GM12878 (cell line): ENCODE measurements around the gene TBC1D2B. TPM values are rescaled to one million over a fixed set of nuclear protein-coding genes. Genes with fewer than 3 reads are reported as not detected.

Source experiments
- ATAC-seq: fragments of 200-7000 bp; cut with Tn5 transposase; 3 replicates; pipeline ENCODE4 v1.9.1; 2020; ENCODE audit warnings: mild to moderate bottlenecking, moderate library complexity
- BruUV-seq: library from RNA; stranded (reverse); fragments of 400-500 nt; replicated peaks from 2 replicates; lab custom pipeline; 2021; lab: Mats Ljungman, UMichigan
- CTCF ChIA-PET: fragments of 300-600 bp; sonication (Branson Sonifier 250); formaldehyde crosslinking; extraction: SDS; loops from one replicate; lab custom pipeline; 2021; ENCODE audit warnings: inconsistent platforms; lab: Yijun Ruan, JAX
- POLR2A ChIA-PET: fragments of 350-600 bp; formaldehyde crosslinking; extraction: SDS; loops from one replicate; lab custom pipeline; 2021; ENCODE audit warnings: inconsistent platforms; lab: Charles Lee
- RAD21 ChIA-PET: fragments of 300-600 bp; sonication (Branson Sonifier 250); formaldehyde crosslinking; loops from one replicate; lab custom pipeline; 2023; ENCODE audit warnings: antibody characterized with exemption; ENCODE audit not compliant: unreplicated experiment; lab: Charles Lee
- SMC1A ChIA-PET: fragments of 300-600 bp; sonication (Branson Sonifier 250); formaldehyde crosslinking; loops from one replicate; lab custom pipeline; 2023; ENCODE audit not compliant: unreplicated experiment, uncharacterized antibody; lab: Charles Lee
- DNase-seq: peaks from one replicate; pipeline ENCODE4 v3.0.0-alpha.2; 2011; ENCODE audit warnings: low read depth, low spot score
- FAIRE-seq: peaks from 3 replicates; lab custom pipeline; 2011; peaks lifted over from hg19 to GRCh38; lab: Jason Lieb, UNC
- H2AFZ ChIP-seq: 2 replicates; pipeline ENCODE4 v1.6.0; 2011; ENCODE audit warnings: low read depth, low read length, control low read depth; ENCODE audit not compliant: control insufficient read depth
- H3K27ac ChIP-seq: 2 replicates; pipeline ENCODE4 v1.5.1; 2011; ENCODE audit warnings: control low read depth; ENCODE audit not compliant: control insufficient read depth, insufficient read depth
- H3K27me3 ChIP-seq, 2 experiments: replicated peaks in 1 of 2; 2 replicates each; pipeline versions ENCODE4 v1.6.0 to v1.6.1; 2011; ENCODE audit warnings: low read length in 1 of 2; ENCODE audit not compliant: control insufficient read depth in 2 of 2, insufficient read depth in 2 of 2
- H3K36me3 ChIP-seq, 2 experiments: 2 replicates each; pipeline ENCODE4 v1.5.1; 2011; ENCODE audit warnings: low read length in 1 of 2; ENCODE audit not compliant: control insufficient read depth in 2 of 2, insufficient read depth in 2 of 2
- H3K4me1 ChIP-seq: 2 replicates; pipeline ENCODE4 v1.6.1; 2011; ENCODE audit warnings: mild to moderate bottlenecking, low read length, moderate library complexity, mixed read lengths; ENCODE audit not compliant: control insufficient read depth, insufficient read depth
- H3K4me2 ChIP-seq: 2 replicates; pipeline ENCODE4 v1.6.0; 2011; ENCODE audit warnings: control low read depth; ENCODE audit not compliant: control insufficient read depth, insufficient read depth
- H3K4me3 ChIP-seq: fragments of 200-600 bp; sonication (generic); 2 replicates; pipeline ENCODE4 v1.5.1; 2016
- H3K79me2 ChIP-seq: 2 replicates; pipeline ENCODE4 v1.6.0; 2011; ENCODE audit warnings: low read length; ENCODE audit not compliant: control insufficient read depth, insufficient read depth
- H3K9ac ChIP-seq: 2 replicates; pipeline ENCODE4 v1.8.0; 2011; ENCODE audit warnings: low read length, control low read depth, mixed read lengths; ENCODE audit not compliant: control insufficient read depth, insufficient read depth
- H3K9me3 ChIP-seq: replicated peaks from 3 replicates; pipeline ENCODE4 v1.5.1; 2011; ENCODE audit warnings: mild to moderate bottlenecking, low read length; ENCODE audit not compliant: control insufficient read depth, insufficient read depth
- H4K20me1 ChIP-seq: 2 replicates; pipeline ENCODE4 v1.6.0; 2011; ENCODE audit not compliant: control insufficient read depth, insufficient read depth
- CBX5 ChIP-seq: sonication (generic); IDR thresholded peaks from 2 replicates; pipeline ENCODE4 v1.6.1; 2016; ENCODE audit warnings: low read depth, moderate library complexity, mild to moderate bottlenecking, inconsistent platforms
- CHD1 ChIP-seq: IDR thresholded peaks from 2 replicates; pipeline ENCODE4 v1.6.1; 2012; ENCODE audit warnings: low read depth, low read length, improper control_type of control experiment
- IRF4 ChIP-seq: IDR thresholded peaks from 2 replicates; pipeline ENCODE4 v1.6.1; 2011; ENCODE audit warnings: low read depth, low read length
- JUND ChIP-seq: IDR thresholded peaks from 2 replicates; pipeline ENCODE4 v1.6.1; 2012; ENCODE audit warnings: low read depth, mild to moderate bottlenecking, low read length, improper control_type of control experiment, moderate library complexity
- KAT2A ChIP-seq: conservative IDR thresholded peaks from 2 replicates; pipeline ENCODE4 v1.6.1; 2011; ENCODE audit warnings: low read depth, low read length; ENCODE audit not compliant: control insufficient read depth
- KLF5 ChIP-seq: fragments of 450-650 bp; IDR thresholded peaks from 2 replicates; pipeline ENCODE4 v1.6.1; 2014; ENCODE audit warnings: mild to moderate bottlenecking; ENCODE audit not compliant: partially characterized antibody
- MXI1 ChIP-seq: fragments of 150-350 bp; IDR thresholded peaks from 2 replicates; pipeline ENCODE4 v1.6.1; 2011; ENCODE audit warnings: low read depth, mild to moderate bottlenecking, inconsistent platforms, low read length, improper control_type of control experiment
- NFYA ChIP-seq: IDR thresholded peaks from 2 replicates; pipeline ENCODE4 v1.6.1; 2011; ENCODE audit warnings: low read depth, mild to moderate bottlenecking, low read length, improper control_type of control experiment, borderline replicate concordance
- RAD51 ChIP-seq: fragments of 450-650 bp; IDR thresholded peaks from 2 replicates; pipeline ENCODE4 v1.6.1; 2016; ENCODE audit warnings: moderate library complexity, mild to moderate bottlenecking, inconsistent platforms
- ZBED1 ChIP-seq: IDR thresholded peaks from 2 replicates; pipeline ENCODE4 v1.6.1; 2016; ENCODE audit warnings: borderline replicate concordance
- ZNF384 ChIP-seq: IDR thresholded peaks from 2 replicates; pipeline ENCODE4 v1.6.1; 2012; ENCODE audit warnings: low read depth, mild to moderate bottlenecking, low read length, improper control_type of control experiment, borderline replicate concordance
- WGBS: methylation state at CpG from one replicate; pipeline ENCODE4 v1.1.6; 2016; ENCODE audit warnings: low lambda C conversion rate; ENCODE audit not compliant: insufficient replicate concordance, insufficient coverage; ENCODE audit errors: missing lambda C conversion rate; 5-methylcytosine and 5-hydroxymethylcytosine counted together
- in situ Hi-C: fragments of 300-500 bp; cut with MboI; formaldehyde crosslinking; loops from 9 replicates; pipeline ENCODE4 v1.14.3; 2018; ENCODE audit warnings: mixed read lengths
- intact Hi-C: fragments of 100-400 bp; cut with micrococcal nuclease; formaldehyde crosslinking; loops from one replicate; pipeline ENCODE4 v1.14.2; 2022; ENCODE audit not compliant: unreplicated experiment
- polyA plus RNA-seq, 11 experiments: library from polyadenylated mRNA; depleted of rRNA in 4 of 11; unstranded in 6 of 11; stranded (reverse) in 5 of 11; fragments of >200 nt; fragmentation: Nextera tagmentation in 4 of 11; fragmentation: Illumina TruSeq in 1 of 11; extraction: Ambion mirVana in 4 of 11; extraction: Trizol in 1 of 11; gene quantifications; 1 replicate in 1 of 11; 2 replicates in 10 of 11; pipeline versions ENCODE4 v1.2.1 to v1.2.3, GENCODE V29; 2011 to 2016; ENCODE audit warnings: inconsistent platforms in 2 of 11, missing spikeins in 2 of 11, low read depth in 1 of 11
- total RNA-seq, 4 experiments: library from RNA; depleted of rRNA in 3 of 4; stranded (reverse); fragments of >200 nt in 3 of 4; fragmentation: Illumina TruSeq in 1 of 4; extraction: Trizol in 1 of 4; gene quantifications; 2 replicates each; pipeline versions ENCODE4 v1.2.1 to v1.2.3, GENCODE V29; 2013 to 2021

The TBC1D2B gene
- total and polyA plus RNA-seq, 10 of the 15 experiments (the other 5 are each of a cell fraction or from before 2014, with no cell fraction given), result 1.3 to 53.4 (median 19.4) TPM

GRCh38 chr15:78049691-78050440 is 27.6 kb downstream of the TBC1D2B start (continued):
- TF ChIP-seq ZBED1 (no peak), CBX5 (no peak), MXI1 (peak; percentile 76), NFYA (no peak), JUND (no peak), IRF4 (peak; percentile 61; the same call in 1 of the 2 replicates), ZNF384 (no peak), RAD51 (peak; percentile 28; the same call in 1 of the 2 replicates), CHD1 (no peak), KLF5 (no peak)

- no peak overlapping the region for H3K27ac ChIP-seq
- intact Hi-C loops (no loop called here), in situ Hi-C loops (no loop called here)
- SMC1A ChIA-PET, result interaction anchor here (2.1 to 14.4 kb wide), 5 partner anchors 11 to 60 kb away, joined by 9 to 305 read pairs (median 100); no protein-coding TSS in a partner anchor
- H3K9me3 ChIP-seq, result no peaks in the 10 kb centered on the region
- no peak overlapping the region for H3K9ac ChIP-seq
- H2AFZ ChIP-seq, result no peak overlapping the region
- peaks cover 20% of the 10 kb centered on the region for H3K79me2 ChIP-seq
- H3K4me1 ChIP-seq, result peaks cover 68% of the 10 kb centered on the region
- no peak for ATAC-seq
- TF ChIP-seq KAT2A, result no peak
- no peak for TF ChIP-seq KLF5
- TF ChIP-seq, all 136 proteins: peak for 0
- H3K4me2 ChIP-seq, result no peak overlapping the region
- FAIRE-seq, result no peak
- no peaks in the 10 kb centered on the region for H4K20me1 ChIP-seq
- 100% methylated on average over 5 of the region's 5 CpGs for WGBS
- POLR2A ChIA-PET, result interaction anchor here (0.8 to 4.6 kb wide), 5 partner anchors 12 to 896 kb away, joined by 3 to 50 read pairs (median 7); no protein-coding TSS in a partner anchor
- RAD21 ChIA-PET, result interaction anchor here (0.7 to 2.7 kb wide), 11 partner anchors 8 to 44 kb away, joined by 3 to 10 read pairs (median 5); no protein-coding TSS in a partner anchor
- H3K36me3 ChIP-seq, result peaks cover 5 to 18% of the 10 kb centered on the region in 2 experiments
- CTCF ChIA-PET, result interaction anchor here (0.6 to 9.1 kb wide), 6 partner anchors 13 to 445 kb away, joined by 3 to 158 read pairs (median 16); partner anchors contain the start of gene TBC1D2B
- no TSS peak for BruUV-seq
- DNase-seq, result no peak
- H3K4me3 ChIP-seq, result no peak overlapping the region
- no peaks in the 10 kb centered on the region for H3K27me3 ChIP-seq
These were observed 28.9 kb downstream of the TBC1D2B start for GRCh38 chr15:78048628-78048920.
